ENCODE data around the gene CIDEC. TPM values are rescaled to one million over a fixed set of nuclear protein-coding genes. Genes with fewer than 3 reads are reported as not detected.
A peak's percentile ranks its signal among the peaks of the same experiment; 100 is the strongest.

The CIDEC gene
- total and polyA plus RNA-seq, 2 of the 13 experiments (the other 11 are each of a cell fraction or from before 2014, with no cell fraction given), result 2.5 to 10.4 TPM

DNA sequence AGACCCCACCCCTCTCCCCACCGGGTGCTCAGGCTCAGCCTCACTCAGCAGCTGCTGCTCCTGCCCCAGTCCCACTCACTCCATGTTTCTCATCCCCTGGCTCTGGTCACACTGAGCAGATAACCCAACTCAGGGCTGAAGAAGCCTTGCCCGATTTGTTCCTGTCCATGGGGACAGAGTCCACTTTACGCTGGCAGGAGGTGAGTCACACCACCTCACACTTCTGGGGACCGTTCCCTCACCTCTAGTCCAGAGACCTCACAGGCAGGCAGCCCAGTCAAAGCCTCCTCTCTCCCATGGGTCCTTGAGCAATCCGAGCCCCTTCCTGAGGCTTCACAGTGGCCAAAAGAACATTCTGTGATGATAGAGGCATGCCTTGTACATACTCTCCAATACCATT lies 1.4 kb downstream of the CIDEC start (continued):
- TF ChIP-seq MTA1 (CRISPR knock-in tag; IDR thresholded peaks at IDR 0.05; ENCODE audit: borderline replicate concordance) (peak; percentile 71), RERE (CRISPR knock-in tag; IDR thresholded peaks at IDR 0.05; ENCODE audit: low read depth) (no peak), ZFY (CRISPR knock-in tag; IDR thresholded peaks at IDR 0.05) (no peak), EP300 (IDR thresholded peaks at IDR 0.05; ENCODE audit: low read depth in 2 of 2, low read length in 2 of 2) (peak in 1 of 2 experiments; percentile 38; a peak in 1 of 4 replicates), EP300 (CRISPR knock-in tag; IDR thresholded peaks at IDR 0.05; ENCODE audit: borderline replicate concordance) (no peak), ZNF713 (CRISPR knock-in tag; IDR thresholded peaks at IDR 0.05) (no peak), CEBPB (IDR thresholded peaks at IDR 0.05; ENCODE audit: borderline replicate concordance, low read depth, low read length) (peak; percentile 78; the same call in 1 of the 2 replicates), TRIM24 (CRISPR knock-in tag; IDR thresholded peaks at IDR 0.05) (no peak), RNF2 (conservative IDR thresholded peaks at IDR 0.05; ENCODE audit: low read depth) (no peak), HIC2 (CRISPR knock-in tag; IDR thresholded peaks at IDR 0.05; ENCODE audit: low read depth) (0 out of 2 replicates have a peak, but pooled peaks have one; percentile 33), ZBTB38 (CRISPR knock-in tag; IDR thresholded peaks at IDR 0.05) (peak; percentile 60), ELF4 (CRISPR knock-in tag; IDR thresholded peaks at IDR 0.05; ENCODE audit: borderline replicate concordance) (no peak), XBP1 (CRISPR knock-in tag; IDR thresholded peaks at IDR 0.05) (no peak), YEATS4 (CRISPR knock-in tag; IDR thresholded peaks at IDR 0.05; ENCODE audit: borderline replicate concordance) (no peak), FIP1L1 (IDR thresholded peaks at IDR 0.05; ENCODE audit: borderline replicate concordance, insufficient read depth, low read depth, low read length) (no peak), ZNF20 (CRISPR knock-in tag; IDR thresholded peaks at IDR 0.05) (no peak), ZNF468 (CRISPR knock-in tag; IDR thresholded peaks at IDR 0.05) (no peak), SRSF4 (IDR thresholded peaks at IDR 0.05; ENCODE audit: low read depth, low read length, poor library complexity, severe bottlenecking) (no peak), ZZZ3 (CRISPR knock-in tag; IDR thresholded peaks at IDR 0.05; ENCODE audit: borderline replicate concordance) (no peak), ZNF772 (CRISPR knock-in tag; IDR thresholded peaks at IDR 0.05) (0 out of 2 replicates have a peak, but pooled peaks have one; percentile 39), TEAD2 (CRISPR knock-in tag; IDR thresholded peaks at IDR 0.05) (no peak)
- TF ChIP-seq, protein P1, sequence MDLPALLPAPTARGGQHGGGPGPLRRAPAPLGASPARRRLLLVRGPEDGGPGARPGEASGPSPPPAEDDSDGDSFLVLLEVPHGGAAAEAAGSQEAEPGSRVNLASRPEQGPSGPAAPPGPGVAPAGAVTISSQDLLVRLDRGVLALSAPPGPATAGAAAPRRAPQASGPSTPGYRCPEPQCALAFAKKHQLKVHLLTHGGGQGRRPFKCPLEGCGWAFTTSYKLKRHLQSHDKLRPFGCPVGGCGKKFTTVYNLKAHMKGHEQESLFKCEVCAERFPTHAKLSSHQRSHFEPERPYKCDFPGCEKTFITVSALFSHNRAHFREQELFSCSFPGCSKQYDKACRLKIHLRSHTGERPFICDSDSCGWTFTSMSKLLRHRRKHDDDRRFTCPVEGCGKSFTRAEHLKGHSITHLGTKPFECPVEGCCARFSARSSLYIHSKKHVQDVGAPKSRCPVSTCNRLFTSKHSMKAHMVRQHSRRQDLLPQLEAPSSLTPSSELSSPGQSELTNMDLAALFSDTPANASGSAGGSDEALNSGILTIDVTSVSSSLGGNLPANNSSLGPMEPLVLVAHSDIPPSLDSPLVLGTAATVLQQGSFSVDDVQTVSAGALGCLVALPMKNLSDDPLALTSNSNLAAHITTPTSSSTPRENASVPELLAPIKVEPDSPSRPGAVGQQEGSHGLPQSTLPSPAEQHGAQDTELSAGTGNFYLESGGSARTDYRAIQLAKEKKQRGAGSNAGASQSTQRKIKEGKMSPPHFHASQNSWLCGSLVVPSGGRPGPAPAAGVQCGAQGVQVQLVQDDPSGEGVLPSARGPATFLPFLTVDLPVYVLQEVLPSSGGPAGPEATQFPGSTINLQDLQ (CRISPR knock-in tag; IDR thresholded peaks at IDR 0.05), result no peak

Data from HepG2 (cell line).